ENCODE measurements around the gene CBS.
"Not testable (repeated sequence)": the region's sequence is repeated elsewhere in the genome, so short reads cannot be mapped to it uniquely, and the experiment has no call there.

CBS gene

DNA sequence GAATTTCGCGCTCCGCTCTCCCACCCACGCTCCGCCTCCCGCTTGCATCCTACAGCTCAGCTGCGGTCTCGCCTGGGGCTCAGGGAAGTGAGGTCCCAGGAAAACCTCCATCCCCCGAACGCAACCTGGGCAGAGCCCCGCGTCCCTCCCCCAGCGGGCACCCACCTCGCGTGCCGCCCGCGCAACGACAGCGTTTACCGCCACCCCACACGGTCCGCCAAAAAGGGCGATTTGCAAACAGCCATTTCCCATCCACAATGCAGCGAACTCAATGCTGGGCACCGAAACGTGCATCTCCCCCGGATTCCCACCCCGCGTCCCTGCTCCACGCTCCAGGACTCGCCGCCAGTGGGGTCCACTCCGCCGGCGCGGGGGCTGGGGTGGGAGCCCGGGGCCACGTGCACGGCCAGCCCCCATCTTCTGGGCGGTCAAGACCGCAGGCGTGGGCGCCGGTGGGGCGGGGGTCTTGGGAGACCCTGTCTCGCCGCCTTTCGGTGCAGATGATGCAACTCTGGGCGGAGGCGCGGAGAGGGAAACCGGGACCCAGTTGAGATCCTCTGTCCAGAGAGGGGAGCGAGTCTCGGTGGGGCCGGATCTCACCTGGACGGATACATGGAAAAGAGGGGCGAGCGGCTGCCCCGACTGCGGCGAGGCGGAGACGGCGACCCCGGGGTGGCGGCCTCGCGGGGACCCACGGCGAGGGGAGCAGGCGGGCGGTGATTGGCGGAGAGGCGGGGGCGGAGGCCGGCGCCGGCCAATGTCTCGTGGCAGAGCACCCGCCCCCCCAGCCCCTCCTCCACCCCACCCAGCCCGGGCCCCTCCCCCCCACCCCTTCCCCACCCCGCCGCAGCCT lies at the start of gene CBS:
Gene CBS (minus strand): TSS at position 666 of the 853 bp plus-strand sequence. CDS start 3,642 bp downstream, outside the sequence.
- in situ Hi-C loops (cut with MboI; ENCODE audit: low sequenced_read_pairs) = not testable (repeated sequence)

- in situ Hi-C loops (cut with MboI; ENCODE audit: low sequenced_read_pairs) = not testable (repeated sequence)
Measured at GRCh38 chr21:43115956-43116355, 40.3 kb upstream of the CBS start.

- in situ Hi-C loops (cut with MboI; ENCODE audit: low sequenced_read_pairs) = not testable (repeated sequence)
Measured at GRCh38 chr21:43114483-43114882, 38.8 kb upstream of the CBS start.

DNA sequence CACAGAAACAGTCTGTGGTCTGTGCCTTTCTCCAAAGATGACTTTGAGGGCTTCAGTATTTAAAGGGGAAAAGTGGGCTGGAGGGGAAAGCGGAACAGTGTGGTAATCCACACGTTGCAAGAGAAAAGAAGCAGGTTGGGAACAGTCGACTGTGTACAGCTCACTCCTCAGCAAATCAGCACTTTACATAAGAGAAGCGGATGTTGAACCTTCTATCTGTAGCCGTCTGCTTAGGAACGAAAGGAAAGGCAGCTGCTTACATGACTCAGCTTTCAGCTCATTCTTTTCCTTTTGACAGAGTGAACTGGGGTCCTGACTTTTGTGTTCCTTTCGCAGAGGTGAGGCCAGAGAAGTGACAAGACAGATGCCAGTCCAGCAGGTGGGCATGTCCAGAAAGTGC lies 33.4 kb upstream of the CBS start:
- in situ Hi-C loops (cut with MboI; ENCODE audit: low sequenced_read_pairs) = not testable (repeated sequence)

GRCh38 chr21:43108177-43108576 lies 32.5 kb upstream of the CBS start:
- in situ Hi-C loops (cut with MboI; ENCODE audit: low sequenced_read_pairs) = not testable (repeated sequence)

GRCh38 chr21:43107794-43108137 lies 32.1 kb upstream of the CBS start:
- in situ Hi-C loops (cut with MboI; ENCODE audit: low sequenced_read_pairs) = not testable (repeated sequence)

GRCh38 chr21:43106965-43107793 lies 31.5 kb upstream of the CBS start, which contains the start of gene U2AF1:
Gene U2AF1, minus strand, starts transcription at chr21:43107570. Its CDS starts 76 bp downstream, at chr21:43107494.
- in situ Hi-C loops (cut with MboI; ENCODE audit: low sequenced_read_pairs) = not testable (repeated sequence)

- in situ Hi-C loops (cut with MboI; ENCODE audit: low sequenced_read_pairs) = not testable (repeated sequence)
Measured at GRCh38 chr21:43104642-43105041, 29.0 kb upstream of the CBS start.

GRCh38 chr21:43102281-43102680 lies 26.6 kb upstream of the CBS start:
- in situ Hi-C loops (cut with MboI; ENCODE audit: low sequenced_read_pairs) = not testable (repeated sequence)

DNA sequence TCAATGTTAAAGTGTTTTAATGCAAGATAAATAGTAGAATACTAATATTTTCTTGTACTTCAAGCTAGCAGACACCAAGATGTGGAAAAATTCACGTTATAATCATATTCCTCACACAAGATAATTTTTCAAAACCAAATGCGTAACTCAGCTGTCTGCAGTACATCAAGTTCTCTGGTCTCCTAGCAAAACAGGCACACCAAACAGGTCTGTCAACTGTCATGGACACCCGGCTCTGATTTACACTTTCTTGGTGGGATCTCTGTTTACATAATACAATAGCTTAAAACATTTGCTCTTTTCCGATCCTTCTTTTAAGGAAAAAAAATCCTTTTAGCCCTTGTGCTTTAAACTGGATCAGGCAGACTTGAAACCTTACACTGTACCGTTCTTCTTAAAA lies 26.0 kb upstream of the CBS start:
- in situ Hi-C loops (cut with MboI; ENCODE audit: low sequenced_read_pairs) = not testable (repeated sequence)

DNA sequence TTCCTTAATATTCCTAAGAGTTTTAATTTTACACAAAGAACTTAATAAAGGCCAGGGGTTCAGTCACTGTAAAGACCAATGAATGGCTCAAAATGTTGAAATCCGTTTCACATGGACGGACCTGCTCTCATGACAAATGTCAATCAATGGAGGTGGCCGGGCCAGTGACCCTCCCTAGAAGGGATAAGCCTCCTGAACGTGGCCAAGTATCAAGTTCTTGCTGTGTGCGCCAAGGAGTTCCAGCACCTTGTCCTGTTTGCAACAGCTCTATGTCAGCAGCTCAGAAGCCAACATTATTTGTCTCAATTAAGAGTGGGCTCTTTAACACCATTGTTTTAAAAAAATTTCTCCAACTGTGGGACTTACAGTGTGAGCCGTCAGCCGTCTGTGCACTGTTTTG lies 25.4 kb upstream of the CBS start:
- in situ Hi-C loops (cut with MboI; ENCODE audit: low sequenced_read_pairs) = not testable (repeated sequence)

DNA sequence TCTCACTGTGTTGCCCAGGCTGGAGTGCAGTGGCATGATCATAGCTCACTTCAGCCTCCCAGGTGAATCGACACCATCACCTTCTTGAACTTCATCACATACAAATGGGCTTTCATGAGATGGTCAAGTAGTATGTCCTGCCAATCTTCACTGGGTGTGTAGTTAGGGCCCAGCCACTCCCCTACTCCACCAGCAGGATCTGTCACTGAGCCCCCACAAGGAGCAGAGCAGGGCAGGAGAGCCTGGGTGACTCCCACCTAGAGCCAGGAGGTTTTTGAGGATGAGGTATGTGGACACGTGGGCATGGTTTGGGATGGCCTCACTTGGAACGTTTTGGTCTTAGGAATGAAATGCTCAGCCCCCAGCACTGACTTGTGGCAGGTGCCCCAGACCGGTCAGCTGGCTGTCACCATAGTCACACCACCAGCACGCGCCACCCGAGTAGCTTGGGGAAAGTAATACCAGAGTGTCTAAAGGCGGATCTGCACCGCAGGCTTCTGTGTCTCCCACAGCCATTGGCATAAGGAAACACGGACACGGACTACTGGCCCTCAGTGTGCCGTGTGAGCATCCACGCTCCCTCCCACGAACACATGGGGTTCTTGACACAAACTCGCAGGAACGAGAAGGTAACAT lies 16.5 kb upstream of the CBS start:
- in situ Hi-C loops (cut with MboI; ENCODE audit: low sequenced_read_pairs) = not testable (repeated sequence)

GRCh38 chr21:43090947-43091346 lies 15.3 kb upstream of the CBS start:
- in situ Hi-C loops (cut with MboI; ENCODE audit: low sequenced_read_pairs) = not testable (repeated sequence)

GRCh38 chr21:43089463-43089862 lies 13.8 kb upstream of the CBS start:
- in situ Hi-C loops (cut with MboI; ENCODE audit: low sequenced_read_pairs) = not testable (repeated sequence)

DNA sequence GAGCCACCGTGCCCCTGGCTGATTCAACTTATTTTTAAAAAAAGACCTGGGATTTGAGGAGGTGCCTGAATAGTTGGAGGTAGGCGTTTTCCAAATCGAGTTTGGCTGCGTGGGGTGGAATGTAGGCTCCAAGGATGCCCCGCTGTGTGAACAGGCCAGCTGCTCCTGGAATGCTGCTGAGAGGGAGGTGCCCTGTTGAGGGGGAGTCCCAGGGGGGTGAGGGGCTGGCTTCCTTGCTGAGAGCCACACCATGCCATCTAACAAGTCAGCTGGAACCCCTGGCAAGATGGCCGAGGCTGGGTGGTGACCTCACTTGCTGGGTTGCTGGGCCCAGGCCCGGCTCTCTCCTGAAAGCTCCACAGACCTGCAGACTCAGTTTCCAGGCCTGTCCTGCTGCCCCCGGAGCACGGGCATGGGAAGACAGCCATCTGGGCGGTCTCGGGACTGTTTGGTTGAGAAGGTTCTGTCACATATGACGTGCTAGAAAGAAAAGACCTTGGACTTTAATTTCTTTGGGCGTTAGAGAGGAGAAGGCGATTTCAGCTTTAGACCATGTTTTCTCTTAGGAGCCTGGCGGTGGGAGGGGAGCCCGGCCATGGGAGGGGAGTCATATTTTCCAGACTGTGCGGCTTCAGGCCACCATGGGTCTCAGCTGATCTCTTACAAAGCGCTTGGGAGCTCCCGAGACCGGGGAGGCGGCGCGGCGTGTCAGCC lies 7.1 kb upstream of the CBS start:
- in situ Hi-C loops (cut with MboI; ENCODE audit: low sequenced_read_pairs) = not testable (repeated sequence)

GRCh38 chr21:43076643-43077042 lies 1.0 kb upstream of the CBS start:
- in situ Hi-C loops (cut with MboI; ENCODE audit: low sequenced_read_pairs) = not testable (repeated sequence)

GRCh38 chr21:43076023-43076637 lies 495 bp upstream of the CBS start:
- in situ Hi-C loops (cut with MboI; ENCODE audit: low sequenced_read_pairs) = not testable (repeated sequence)

- in situ Hi-C loops (cut with MboI; ENCODE audit: low sequenced_read_pairs) = not testable (repeated sequence)
Measured at GRCh38 chr21:43074401-43075169, 1.1 kb downstream of the CBS start.

DNA sequence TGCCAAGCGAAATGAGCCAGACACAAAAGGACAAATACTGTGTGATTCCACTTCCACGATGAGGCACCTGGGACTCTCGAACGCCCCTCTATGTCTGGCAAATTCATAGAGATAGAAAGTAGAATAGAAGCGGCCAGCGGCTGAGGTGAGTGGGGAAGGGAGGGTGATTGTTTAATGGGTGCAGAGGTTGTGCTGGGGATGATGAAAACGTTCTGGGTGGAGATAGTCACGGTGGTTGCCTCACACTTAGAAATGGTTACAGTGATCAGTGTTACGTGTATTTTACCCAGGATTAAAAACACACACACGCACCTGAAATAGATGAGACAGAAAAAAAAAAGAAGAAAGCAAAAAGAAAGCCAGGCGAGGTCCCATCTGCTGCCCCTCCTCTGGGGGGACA lies 2.9 kb downstream of the CBS start:
- in situ Hi-C loops (cut with MboI; ENCODE audit: low sequenced_read_pairs) = not testable (repeated sequence)
